HL-60 (cell line): ENCODE data around the gene ITCH.
"Not testable (repeated sequence)": the region's sequence is repeated elsewhere in the genome, so short reads cannot be mapped to it uniquely, and the experiment has no call there.

Experiments
- DNase-seq, 2 experiments: peaks; one replicate each; pipeline ENCODE4 v3.0.0-alpha.2; 2010 to 2020; ENCODE audit warnings: low read depth in 1 of 2, low spot score in 1 of 2
- H3K27ac ChIP-seq: fragments of 250-450 bp; sonication (Bioruptor Pico); replicated peaks from 2 replicates; pipeline ENCODE4 v1.5.1; 2020; ENCODE audit warnings: mild to moderate bottlenecking, moderate library complexity
- H3K27me3 ChIP-seq: fragments of 250-450 bp; sonication (Bioruptor Pico); 2 replicates; pipeline ENCODE4 v1.5.1; 2021; ENCODE audit warnings: mild to moderate bottlenecking, moderate library complexity; ENCODE audit not compliant: insufficient read depth, poor library complexity, severe bottlenecking
- H3K4me3 ChIP-seq: replicated peaks from 2 replicates; pipeline ENCODE4 v1.5.1; 2011; ENCODE audit warnings: mild to moderate bottlenecking, control low read depth, low read length; ENCODE audit not compliant: insufficient read depth
- GABPA ChIP-seq: IDR thresholded peaks from 2 replicates; pipeline ENCODE4 v1.6.1; 2012; ENCODE audit warnings: low read depth
- POLR2AphosphoS5 ChIP-seq: IDR thresholded peaks from 2 replicates; pipeline ENCODE4 v1.6.1; 2012; ENCODE audit warnings: low read depth
- SPI1 ChIP-seq: IDR thresholded peaks from 2 replicates; pipeline ENCODE4 v1.6.1; 2012; ENCODE audit warnings: low read depth, mild to moderate bottlenecking, borderline replicate concordance
- TF ChIP-seq, protein P1 (sequence below): IDR thresholded peaks from one replicate; pipeline ENCODE4 v1.5.1; 2011; ENCODE audit warnings: low read length, control low read depth, inconsistent platforms; ENCODE audit not compliant: insufficient read depth
- TF ChIP-seq, protein P2 (sequence below): IDR thresholded peaks from 2 replicates; pipeline ENCODE4 v1.6.1; 2012; ENCODE audit warnings: low read depth; ENCODE audit not compliant: insufficient replicate concordance

ITCH gene

DNA sequence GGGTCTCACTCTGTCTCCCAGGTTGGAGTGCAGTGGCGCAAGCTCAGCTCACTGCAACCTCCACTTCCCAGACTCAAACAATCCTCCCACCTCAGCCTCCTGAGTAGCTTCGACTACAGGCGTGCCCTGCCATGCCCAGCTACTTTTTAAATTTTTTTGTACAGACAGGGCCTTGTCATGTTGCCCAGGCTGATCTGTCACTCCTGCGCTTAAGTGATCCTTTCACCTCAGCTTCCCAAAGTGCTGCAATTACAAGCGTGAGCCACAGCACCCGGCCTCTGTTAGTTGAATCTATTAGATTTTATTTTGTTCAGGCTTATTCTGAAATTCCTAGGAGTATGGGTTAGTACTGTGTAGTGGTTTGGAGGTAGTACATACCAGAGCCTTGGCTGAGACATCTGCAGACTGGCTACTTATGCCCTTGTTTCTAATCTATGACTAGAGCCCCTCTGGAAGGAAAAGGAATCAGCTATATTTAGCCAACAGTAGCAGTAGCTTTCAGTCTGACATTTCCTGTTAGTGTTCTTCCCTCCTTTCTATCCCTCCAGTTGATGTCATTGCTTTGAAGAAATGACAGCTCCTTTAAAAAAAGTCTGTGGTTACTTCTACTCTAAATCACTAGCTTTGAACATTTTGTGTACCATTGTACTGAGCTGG lies 74.4 kb downstream of the ITCH start:
- no peak for DNase-seq
- Histone ChIP-seq H3K27ac (no peak overlapping the region), H3K4me3 (no peak overlapping the region), H3K27me3 (no peaks in the 10 kb centered on the region)
- TF ChIP-seq, protein P1, sequence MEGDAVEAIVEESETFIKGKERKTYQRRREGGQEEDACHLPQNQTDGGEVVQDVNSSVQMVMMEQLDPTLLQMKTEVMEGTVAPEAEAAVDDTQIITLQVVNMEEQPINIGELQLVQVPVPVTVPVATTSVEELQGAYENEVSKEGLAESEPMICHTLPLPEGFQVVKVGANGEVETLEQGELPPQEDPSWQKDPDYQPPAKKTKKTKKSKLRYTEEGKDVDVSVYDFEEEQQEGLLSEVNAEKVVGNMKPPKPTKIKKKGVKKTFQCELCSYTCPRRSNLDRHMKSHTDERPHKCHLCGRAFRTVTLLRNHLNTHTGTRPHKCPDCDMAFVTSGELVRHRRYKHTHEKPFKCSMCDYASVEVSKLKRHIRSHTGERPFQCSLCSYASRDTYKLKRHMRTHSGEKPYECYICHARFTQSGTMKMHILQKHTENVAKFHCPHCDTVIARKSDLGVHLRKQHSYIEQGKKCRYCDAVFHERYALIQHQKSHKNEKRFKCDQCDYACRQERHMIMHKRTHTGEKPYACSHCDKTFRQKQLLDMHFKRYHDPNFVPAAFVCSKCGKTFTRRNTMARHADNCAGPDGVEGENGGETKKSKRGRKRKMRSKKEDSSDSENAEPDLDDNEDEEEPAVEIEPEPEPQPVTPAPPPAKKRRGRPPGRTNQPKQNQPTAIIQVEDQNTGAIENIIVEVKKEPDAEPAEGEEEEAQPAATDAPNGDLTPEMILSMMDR: no peak
- TF ChIP-seq GABPA (no peak), POLR2AphosphoS5 (no peak)

DNA sequence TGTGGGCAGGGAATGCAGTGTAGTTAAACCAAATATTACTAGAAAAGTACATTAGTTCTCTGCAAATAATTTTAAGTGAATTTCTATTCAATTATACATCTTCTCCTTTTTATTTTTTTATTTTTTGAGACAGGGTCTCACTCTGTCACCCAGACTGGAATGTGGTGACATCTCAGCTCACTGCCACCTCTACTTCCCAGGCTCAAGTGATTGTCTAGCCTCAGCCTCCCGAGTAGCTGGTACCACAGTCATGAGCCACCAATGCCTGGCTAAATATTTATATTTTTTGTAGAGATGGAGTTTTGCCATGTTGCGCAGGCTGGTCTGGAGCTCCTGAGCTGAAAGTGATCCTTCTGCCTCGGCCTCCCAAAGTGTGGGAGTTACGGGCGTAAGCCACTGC lies 76.1 kb downstream of the ITCH start:
- H3K27ac ChIP-seq: no peak overlapping the region
- H3K27me3 ChIP-seq: no peaks in the 10 kb centered on the region
- TF ChIP-seq, protein P1: no peak
- TF ChIP-seq GABPA (no peak), SPI1 (no peak), POLR2AphosphoS5 (no peak)
- TF ChIP-seq, protein P2, sequence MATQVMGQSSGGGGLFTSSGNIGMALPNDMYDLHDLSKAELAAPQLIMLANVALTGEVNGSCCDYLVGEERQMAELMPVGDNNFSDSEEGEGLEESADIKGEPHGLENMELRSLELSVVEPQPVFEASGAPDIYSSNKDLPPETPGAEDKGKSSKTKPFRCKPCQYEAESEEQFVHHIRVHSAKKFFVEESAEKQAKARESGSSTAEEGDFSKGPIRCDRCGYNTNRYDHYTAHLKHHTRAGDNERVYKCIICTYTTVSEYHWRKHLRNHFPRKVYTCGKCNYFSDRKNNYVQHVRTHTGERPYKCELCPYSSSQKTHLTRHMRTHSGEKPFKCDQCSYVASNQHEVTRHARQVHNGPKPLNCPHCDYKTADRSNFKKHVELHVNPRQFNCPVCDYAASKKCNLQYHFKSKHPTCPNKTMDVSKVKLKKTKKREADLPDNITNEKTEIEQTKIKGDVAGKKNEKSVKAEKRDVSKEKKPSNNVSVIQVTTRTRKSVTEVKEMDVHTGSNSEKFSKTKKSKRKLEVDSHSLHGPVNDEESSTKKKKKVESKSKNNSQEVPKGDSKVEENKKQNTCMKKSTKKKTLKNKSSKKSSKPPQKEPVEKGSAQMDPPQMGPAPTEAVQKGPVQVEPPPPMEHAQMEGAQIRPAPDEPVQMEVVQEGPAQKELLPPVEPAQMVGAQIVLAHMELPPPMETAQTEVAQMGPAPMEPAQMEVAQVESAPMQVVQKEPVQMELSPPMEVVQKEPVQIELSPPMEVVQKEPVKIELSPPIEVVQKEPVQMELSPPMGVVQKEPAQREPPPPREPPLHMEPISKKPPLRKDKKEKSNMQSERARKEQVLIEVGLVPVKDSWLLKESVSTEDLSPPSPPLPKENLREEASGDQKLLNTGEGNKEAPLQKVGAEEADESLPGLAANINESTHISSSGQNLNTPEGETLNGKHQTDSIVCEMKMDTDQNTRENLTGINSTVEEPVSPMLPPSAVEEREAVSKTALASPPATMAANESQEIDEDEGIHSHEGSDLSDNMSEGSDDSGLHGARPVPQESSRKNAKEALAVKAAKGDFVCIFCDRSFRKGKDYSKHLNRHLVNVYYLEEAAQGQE: no peak
- H3K4me3 ChIP-seq: no peak overlapping the region
- DNase-seq: no peak

DNA sequence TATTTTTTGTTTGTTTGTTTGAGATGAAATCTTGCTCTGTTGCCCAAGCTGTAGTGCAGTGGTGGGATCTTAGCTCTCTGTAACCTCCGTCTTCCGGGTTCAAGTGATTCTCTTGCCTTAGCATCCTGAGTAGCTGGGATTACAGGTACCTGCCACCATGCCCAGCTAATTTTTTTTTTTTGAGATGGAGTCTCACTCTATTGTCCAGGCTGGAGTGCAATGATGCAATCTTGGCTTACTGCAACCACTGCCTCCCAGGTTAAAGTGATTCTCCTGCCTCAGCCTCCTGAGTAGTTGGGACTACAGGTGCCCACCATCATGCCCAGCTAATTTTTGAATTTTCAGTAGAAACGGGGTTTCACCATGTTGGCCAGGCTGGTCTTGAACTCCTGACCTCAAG lies 78.3 kb downstream of the ITCH start:
- H3K4me3 ChIP-seq, DNase-seq, H3K27me3 ChIP-seq, H3K27ac ChIP-seq: not testable (repeated sequence)

DNA sequence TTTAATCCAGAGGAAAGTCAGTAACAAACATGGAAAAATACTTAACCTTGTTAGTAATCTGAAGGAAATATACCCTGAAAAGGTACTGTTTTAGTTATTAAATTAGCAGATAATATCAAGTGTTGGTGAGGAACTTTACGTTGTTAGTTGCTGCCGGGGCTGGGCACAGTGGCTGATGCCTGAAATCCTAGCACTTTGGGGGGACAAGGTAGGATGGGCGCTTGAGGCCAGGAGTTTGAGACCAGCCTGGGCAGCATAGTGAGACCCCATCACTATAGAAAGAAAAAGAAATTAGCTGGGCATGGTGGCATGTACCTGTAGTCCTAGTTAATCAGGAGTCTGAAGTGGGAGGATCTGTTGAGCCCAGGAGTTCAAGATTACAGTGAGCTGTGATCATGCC lies 80.5 kb downstream of the ITCH start:
- TF ChIP-seq SPI1 (no peak), GABPA (no peak), POLR2AphosphoS5 (no peak)
- TF ChIP-seq, protein P2: no peak
- TF ChIP-seq, protein P1: no peak
- no peak for DNase-seq
- Histone ChIP-seq H3K27ac (no peak overlapping the region), H3K27me3 (no peaks in the 10 kb centered on the region), H3K4me3 (no peak overlapping the region)
